ENCODE data around the gene MCTP1.

GRCh38 chr5:95217881-95218280 lies 67.0 kb downstream of the MCTP1 start:
- TF ChIP-seq POLR2A (IDR thresholded peaks at IDR 0.05), result no peak
- TF ChIP-seq, protein P1, sequence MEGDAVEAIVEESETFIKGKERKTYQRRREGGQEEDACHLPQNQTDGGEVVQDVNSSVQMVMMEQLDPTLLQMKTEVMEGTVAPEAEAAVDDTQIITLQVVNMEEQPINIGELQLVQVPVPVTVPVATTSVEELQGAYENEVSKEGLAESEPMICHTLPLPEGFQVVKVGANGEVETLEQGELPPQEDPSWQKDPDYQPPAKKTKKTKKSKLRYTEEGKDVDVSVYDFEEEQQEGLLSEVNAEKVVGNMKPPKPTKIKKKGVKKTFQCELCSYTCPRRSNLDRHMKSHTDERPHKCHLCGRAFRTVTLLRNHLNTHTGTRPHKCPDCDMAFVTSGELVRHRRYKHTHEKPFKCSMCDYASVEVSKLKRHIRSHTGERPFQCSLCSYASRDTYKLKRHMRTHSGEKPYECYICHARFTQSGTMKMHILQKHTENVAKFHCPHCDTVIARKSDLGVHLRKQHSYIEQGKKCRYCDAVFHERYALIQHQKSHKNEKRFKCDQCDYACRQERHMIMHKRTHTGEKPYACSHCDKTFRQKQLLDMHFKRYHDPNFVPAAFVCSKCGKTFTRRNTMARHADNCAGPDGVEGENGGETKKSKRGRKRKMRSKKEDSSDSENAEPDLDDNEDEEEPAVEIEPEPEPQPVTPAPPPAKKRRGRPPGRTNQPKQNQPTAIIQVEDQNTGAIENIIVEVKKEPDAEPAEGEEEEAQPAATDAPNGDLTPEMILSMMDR (IDR thresholded peaks at IDR 0.05), result no peak
